ENCODE results near the gene SMIM43. TPM values are rescaled to one million over a fixed set of nuclear protein-coding genes. Genes with fewer than 3 reads are reported as not detected.

The SMIM43 gene
- total and polyA plus RNA-seq, 2 of the 8 experiments (the other 6 are each of a cell fraction or from before 2014, with no cell fraction given): 0.50 to 0.94 TPM

- ChIA-PET CTCF (ENCODE audit: partially characterized antibody) (no interaction called here), POLR2A (ENCODE audit: partially characterized antibody) (interaction anchor here (1.4 kb wide), 1 partner anchor 8 kb away, joined by 7 read pairs; the partner anchor contains the start of gene EXOSC9)
- Histone ChIP-seq H4K8ac (ENCODE audit: extremely low read depth, insufficient read depth, low read length) (no peak overlapping the region), H3K79me1 (ENCODE audit: low read depth, low read length) (no peaks in the 10 kb centered on the region), H4K91ac (replicated peaks; ENCODE audit: insufficient read length, low read length) (no peak overlapping the region), H3K27me3 (replicated peaks in 1 of 4; ENCODE audit: control insufficient read depth in 3 of 4, extremely low read depth in 1 of 4, insufficient read depth in 3 of 4, low read length in 3 of 4) (peaks cover 0 to 1% (median 0%) of the 10 kb centered on the region in 4 experiments; a peak in 1 of 7 replicates), H2BK5ac (ENCODE audit: low read depth, low read length) (no peak overlapping the region), H4K20me1 (replicated peaks in 1 of 2; ENCODE audit: control insufficient read depth in 1 of 2, insufficient read depth in 2 of 2, low read length in 2 of 2) (no peaks in the 10 kb centered on the region), H3K14ac (ENCODE audit: insufficient read length) (no peak overlapping the region), H2BK20ac (ENCODE audit: low read length) (no peak overlapping the region), H2BK12ac (ENCODE audit: low read depth, low read length) (no peak overlapping the region), H3K23me2 (ENCODE audit: low read depth, low read length) (peaks cover 2% of the 10 kb centered on the region; the same call in 1 of the 2 replicates), H3K4me3 (ENCODE audit: extremely low read depth in 1 of 4, insufficient read depth in 2 of 4, low read depth in 3 of 4, low read length in 4 of 4) (no peak overlapping the region), H3K27ac (ENCODE audit: low read depth, low read length) (no peak overlapping the region), H2BK120ac (replicated peaks; ENCODE audit: low read depth, low read length) (no peak overlapping the region), H2AK5ac (ENCODE audit: low read depth, low read length) (no peak overlapping the region), H3K9me3 (ENCODE audit: insufficient read depth in 2 of 2, low read depth in 1 of 2, low read length in 1 of 2) (no peaks in the 10 kb centered on the region), H4K5ac (ENCODE audit: insufficient read length, low read depth, low read length) (no peak overlapping the region), H3K4me2 (ENCODE audit: insufficient read depth in 1 of 2, low read depth in 2 of 2, low read length in 2 of 2) (no peak overlapping the region), H3K79me2 (ENCODE audit: control insufficient read depth in 1 of 2, insufficient read depth in 2 of 2, low read length in 2 of 2) (no peaks in the 10 kb centered on the region), H2BK15ac (ENCODE audit: low read length) (no peak overlapping the region), H3K4ac (replicated peaks; ENCODE audit: insufficient read length, low read depth, low read length) (no peak overlapping the region), H3K36me3 (ENCODE audit: control insufficient read depth in 2 of 4, insufficient read depth in 4 of 4, low read length in 3 of 4) (no peaks in the 10 kb centered on the region), H3K9ac (replicated peaks in 1 of 4; ENCODE audit: extremely low read depth in 1 of 4, low read depth in 3 of 4, low read length in 3 of 4) (no peak overlapping the region), H3K18ac (ENCODE audit: extremely low read depth, low read length) (no peak overlapping the region), H3K56ac (replicated peaks; ENCODE audit: insufficient read length, low read depth, low read length) (no peak overlapping the region), H3K4me1 (replicated peaks in 1 of 4; ENCODE audit: control insufficient read depth in 3 of 4, insufficient read depth in 4 of 4, low read length in 3 of 4) (peaks cover 8 to 18% (median 13%) of the 10 kb centered on the region in 4 experiments), H2AFZ (ENCODE audit: low read length) (no peak overlapping the region), H3K23ac (ENCODE audit: insufficient read length) (no peak overlapping the region)
- DNase-seq (ENCODE audit: low read depth in 1 of 2, low spot score in 2 of 2): no peak
- no peak for FAIRE-seq
- whole genome bisulfite sequencing, 2 experiments (ENCODE audit: extremely low coverage in 1 of 2, insufficient coverage in 1 of 2, insufficient read length in 1 of 2, insufficient replicate concordance in 2 of 2, low coverage in 1 of 2, low lambda C conversion rate in 2 of 2, missing lambda C conversion rate in 1 of 2): 94% methylated on average over 2 of the region's 2 CpGs; no CpG with 5 or more reads in 1 of the 2 experiments
- TF ChIP-seq EGR1 (IDR thresholded peaks at IDR 0.05; ENCODE audit: borderline replicate concordance, low read depth, low read length) (no peak), CBX5 (IDR thresholded peaks at IDR 0.05; ENCODE audit: low read depth, low read length) (no peak), EZH2 (IDR thresholded peaks at IDR 0.05; ENCODE audit: low read depth, low read length, severe bottlenecking) (no peak), CREB1 (IDR thresholded peaks at IDR 0.05) (no peak), CEBPB (IDR thresholded peaks at IDR 0.05; ENCODE audit: low read depth, low read length) (no peak), POU5F1 (IDR thresholded peaks at IDR 0.05; ENCODE audit: low read depth, low read length) (no peak), ZNF274 (IDR thresholded peaks at IDR 0.05; ENCODE audit: borderline replicate concordance, extremely low read depth, low read length) (no peak), SIN3A (conservative IDR thresholded peaks at IDR 0.05 in 1 of 2, IDR thresholded peaks at IDR 0.05 in 1 of 2; ENCODE audit: low read depth in 1 of 2, low read length in 2 of 2) (no peak), SIRT6 (IDR thresholded peaks at IDR 0.05; ENCODE audit: low read length) (no peak), RAD21 (IDR thresholded peaks at IDR 0.05 in 1 of 2, conservative IDR thresholded peaks at IDR 0.05 in 1 of 2; ENCODE audit: low read depth in 2 of 2, low read length in 2 of 2) (no peak), NRF1 (IDR thresholded peaks at IDR 0.05; ENCODE audit: low read depth, low read length) (no peak)
- TF ChIP-seq, protein P1, sequence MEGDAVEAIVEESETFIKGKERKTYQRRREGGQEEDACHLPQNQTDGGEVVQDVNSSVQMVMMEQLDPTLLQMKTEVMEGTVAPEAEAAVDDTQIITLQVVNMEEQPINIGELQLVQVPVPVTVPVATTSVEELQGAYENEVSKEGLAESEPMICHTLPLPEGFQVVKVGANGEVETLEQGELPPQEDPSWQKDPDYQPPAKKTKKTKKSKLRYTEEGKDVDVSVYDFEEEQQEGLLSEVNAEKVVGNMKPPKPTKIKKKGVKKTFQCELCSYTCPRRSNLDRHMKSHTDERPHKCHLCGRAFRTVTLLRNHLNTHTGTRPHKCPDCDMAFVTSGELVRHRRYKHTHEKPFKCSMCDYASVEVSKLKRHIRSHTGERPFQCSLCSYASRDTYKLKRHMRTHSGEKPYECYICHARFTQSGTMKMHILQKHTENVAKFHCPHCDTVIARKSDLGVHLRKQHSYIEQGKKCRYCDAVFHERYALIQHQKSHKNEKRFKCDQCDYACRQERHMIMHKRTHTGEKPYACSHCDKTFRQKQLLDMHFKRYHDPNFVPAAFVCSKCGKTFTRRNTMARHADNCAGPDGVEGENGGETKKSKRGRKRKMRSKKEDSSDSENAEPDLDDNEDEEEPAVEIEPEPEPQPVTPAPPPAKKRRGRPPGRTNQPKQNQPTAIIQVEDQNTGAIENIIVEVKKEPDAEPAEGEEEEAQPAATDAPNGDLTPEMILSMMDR (IDR thresholded peaks at IDR 0.05; ENCODE audit: control extremely low read depth in 1 of 3, insufficient read depth in 1 of 3, low read depth in 1 of 3, low read length in 3 of 3): no peak
Measured at GRCh38 chr4:121792966-121793365, 28.0 kb upstream of the SMIM43 start.

All from H1 (cell line).